Superior temporal gyrus (tissue), 1 donor: ENCODE measurements around the gene SFT2D2.

ENCODE experiments used
- DNase-seq: peaks from one replicate; pipeline ENCODE4 v3.0.0-alpha.2; 2016; ENCODE audit errors: extremely low spot score

The SFT2D2 gene

DNA sequence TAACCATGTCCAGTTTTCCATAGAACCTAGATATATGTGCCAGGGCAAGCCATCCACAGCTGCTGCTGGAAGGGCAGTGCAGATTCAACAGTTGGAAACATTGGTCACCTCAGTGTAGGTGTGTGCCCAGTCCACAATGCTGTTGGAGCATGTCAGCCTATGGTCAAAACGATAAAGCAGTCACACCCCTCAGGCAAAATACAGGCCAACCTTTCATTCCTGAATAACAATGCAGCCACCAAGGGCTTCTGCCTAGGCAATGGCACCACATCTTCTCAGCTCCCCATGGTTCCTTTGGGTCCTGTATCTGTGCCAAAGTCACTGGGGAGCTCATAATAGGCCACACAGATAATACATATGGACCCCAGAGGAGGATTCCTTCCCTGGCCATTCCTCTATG, 39.8 kb downstream of the SFT2D2 start:
- no peak for DNase-seq

DNA sequence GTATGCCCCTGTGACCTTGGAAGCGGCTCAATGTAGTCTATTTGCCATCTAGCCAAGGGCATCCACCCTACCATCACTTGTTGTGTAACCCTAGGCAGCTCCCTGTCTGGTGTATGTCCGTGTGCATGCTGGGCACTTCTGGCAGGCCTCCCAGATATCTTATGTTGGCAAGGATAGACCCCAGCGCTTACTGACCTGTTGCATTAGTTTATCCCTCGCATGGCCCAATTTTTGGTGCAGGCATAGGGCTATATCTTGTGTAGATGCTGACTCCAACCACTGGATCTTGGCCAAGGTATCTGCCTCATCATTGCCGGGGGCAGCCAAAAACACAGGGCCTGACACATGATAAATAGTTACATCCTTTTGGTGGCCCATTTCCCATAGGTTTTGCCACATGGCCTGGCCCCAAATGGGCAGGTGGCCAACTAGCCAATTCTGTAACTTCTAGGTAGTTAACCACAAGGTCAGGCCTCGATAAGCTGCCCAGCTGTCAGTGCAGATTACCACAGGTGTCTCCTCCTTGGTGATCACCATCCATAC, 40.9 kb downstream of the SFT2D2 start:
- no peak for DNase-seq

DNA sequence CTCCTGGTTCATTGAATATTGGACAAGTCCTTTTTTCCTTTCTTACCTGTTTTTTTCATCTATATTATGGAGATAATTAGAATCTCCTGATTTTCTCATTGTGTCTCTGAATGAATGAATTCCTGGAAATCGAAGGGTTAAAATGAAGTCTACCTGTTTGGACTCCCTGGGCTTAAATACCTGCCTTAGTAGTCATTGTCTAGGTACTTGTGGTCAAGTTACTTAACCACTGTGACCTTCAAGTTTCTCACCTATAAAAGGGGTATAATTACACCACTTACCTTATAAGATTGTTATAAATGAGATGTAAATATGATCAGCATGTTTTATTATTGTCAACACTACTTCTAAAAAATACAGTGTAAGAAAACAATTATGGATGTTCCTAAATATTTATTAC, 45.8 kb downstream of the SFT2D2 start:
- no peak for DNase-seq

DNA sequence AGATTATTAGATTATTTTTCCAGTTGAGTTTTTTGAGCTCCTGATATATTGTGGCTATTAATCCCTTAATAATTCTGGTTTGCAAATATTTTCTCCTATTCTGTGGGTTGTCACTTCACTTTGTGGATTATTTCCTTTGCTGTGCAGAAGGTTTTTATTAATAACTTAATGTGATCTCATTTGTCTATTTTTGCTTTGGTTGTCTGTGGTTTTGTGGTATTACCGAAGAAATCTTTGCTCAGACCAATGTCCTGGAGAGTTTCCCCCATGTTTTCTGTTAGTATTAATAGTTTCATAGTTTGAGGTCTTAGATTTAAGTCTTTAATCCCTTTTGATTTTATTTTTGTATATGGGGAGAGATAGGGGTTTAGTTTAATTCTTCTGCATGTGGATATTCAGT, 47.8 kb downstream of the SFT2D2 start:
- DNase-seq = no peak

DNA sequence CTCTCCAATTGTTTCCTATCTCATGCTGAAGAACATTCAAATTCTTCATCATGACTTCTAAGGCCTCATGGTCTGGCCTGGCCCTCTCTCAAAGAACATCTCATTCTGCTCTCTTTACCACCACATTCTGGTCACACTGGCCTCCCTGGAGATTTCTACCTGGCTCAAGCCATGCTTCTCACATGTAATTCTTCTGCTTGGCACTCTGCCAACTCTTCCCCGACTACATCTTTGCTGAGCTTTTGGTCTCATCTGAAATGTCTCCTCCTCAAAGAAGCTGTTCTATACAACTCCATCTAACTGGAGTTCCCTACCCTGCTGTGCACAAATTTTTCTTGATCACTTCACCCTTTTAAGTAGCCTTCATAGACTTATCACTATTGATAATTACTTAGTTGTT, 53.4 kb downstream of the SFT2D2 start:
- DNase-seq = no peak

DNA sequence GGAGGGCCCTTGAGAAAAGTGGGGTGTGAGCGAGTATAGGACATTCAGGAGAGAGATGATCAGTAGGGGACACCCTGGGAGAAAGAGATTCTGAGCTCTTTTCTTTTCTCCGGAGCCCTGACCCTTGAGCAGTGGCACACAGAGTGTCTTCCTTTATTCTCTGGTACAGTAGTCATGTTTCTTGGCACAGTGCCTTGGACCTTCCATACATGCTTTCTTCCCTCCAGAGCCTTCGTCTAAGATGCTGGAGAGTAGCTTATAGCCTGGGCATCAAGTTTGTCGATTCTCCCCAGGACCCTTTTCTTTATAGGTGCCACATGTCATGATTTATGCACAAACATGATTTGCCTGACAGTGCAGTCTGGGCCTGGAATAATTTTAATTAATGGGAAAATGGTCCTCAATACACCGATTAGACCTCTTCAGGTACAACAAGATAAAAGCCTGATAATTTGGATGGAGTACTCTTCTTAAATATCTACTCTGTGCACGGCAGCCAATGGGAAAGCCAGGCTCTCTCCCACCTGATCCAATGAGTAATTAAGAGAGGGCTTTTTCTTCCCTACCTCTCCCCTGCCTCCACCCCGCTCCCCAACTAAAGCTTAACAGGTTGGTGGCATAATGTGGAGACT, 54.6 kb downstream of the SFT2D2 start, which contains the start of gene TBX19:
Gene TBX19 (plus strand): TSS at position 582 of the 632 bp plus-strand sequence. CDS start 214 bp downstream, outside the sequence.
- no peak for DNase-seq

DNA sequence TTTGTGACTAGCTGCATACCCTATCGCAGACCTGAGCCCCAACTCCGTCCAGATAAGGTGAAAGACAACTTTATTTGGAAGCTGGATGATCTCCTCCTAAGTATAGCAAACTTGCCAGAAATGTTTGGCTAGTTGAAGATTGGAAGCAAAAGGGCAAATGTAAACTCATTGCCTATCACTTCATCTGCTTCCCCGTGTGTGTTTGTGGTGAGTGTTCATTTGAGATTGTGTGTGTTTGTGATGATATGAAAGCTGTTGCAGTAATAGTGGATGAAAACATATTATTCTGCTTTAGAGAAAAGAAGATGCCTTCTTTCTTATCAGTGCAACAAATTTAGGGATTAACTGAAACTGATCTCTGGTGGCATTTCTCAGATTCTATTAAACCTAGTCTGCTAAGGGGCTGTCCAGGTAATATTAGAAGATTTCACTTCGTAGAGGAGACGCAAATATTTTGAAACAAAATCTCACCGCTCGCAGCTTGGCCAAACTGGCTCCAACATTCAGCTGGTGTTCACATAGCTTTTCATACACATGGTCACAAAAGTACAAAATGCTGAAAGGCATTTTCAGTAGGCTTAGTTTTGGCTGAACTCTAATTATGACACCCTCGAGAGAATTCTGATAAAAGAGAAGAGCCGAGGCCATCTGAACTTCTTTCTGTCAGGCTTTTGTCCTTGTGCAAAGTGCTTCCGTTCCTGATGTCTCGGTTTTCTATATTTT, 56.0 kb downstream of the SFT2D2 start:
- no peak for DNase-seq

DNA sequence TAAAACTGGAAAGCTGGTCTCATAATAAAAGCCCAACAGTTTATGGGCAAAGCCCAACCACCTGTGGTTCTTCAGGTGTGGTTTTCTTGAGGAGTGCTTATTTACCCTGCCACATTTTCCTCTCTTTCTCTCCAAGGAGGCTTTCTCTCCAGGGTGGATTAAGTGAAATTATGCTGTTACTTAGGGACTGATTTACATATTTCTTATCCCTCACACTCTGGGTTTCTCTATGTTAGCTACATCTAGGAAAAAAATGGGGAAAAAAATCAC, 59.7 kb downstream of the SFT2D2 start:
- DNase-seq = no peak

DNA sequence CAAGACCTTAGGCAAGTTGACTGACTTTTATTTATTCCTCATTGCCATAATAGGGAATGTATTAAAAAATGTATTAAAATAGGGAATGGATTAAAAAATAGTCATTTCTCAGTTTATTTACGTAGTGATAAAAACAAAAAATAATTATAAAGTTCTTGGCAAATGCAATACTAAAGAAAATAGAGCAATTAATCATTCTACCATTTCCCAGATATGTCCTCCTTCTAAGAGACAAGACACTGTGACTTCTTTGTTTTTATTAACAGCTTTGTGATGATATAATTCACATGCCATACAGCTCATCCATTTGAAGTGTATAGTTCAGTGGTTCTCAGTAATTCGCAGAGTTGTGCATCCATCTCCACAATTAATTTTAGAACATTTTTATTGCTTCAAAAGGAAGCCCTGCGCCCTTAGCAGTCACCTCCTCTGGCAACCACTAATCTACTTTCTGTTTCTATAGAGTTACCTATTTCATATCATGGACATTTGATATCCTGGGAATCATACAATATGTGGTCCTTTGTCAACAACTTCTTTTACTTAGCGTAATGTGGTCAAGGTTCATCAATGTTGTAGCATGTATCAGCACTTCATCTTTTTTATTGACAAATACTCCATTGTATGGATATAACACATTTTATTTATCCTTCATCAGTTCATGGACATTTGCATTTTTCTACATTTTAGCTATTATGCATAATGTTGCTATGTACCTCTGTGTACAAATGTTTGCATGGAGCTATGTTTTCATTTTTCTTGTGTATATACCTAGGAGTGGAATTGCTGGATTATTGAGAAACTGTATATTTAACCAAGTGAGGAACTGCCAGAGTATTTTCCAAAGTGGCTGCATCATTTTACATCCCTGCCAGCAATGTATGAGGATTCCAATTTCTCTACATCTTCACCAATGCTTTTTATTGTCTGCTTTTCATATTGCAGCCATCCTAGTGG, 60.4 kb downstream of the SFT2D2 start:
- no peak for DNase-seq

DNA sequence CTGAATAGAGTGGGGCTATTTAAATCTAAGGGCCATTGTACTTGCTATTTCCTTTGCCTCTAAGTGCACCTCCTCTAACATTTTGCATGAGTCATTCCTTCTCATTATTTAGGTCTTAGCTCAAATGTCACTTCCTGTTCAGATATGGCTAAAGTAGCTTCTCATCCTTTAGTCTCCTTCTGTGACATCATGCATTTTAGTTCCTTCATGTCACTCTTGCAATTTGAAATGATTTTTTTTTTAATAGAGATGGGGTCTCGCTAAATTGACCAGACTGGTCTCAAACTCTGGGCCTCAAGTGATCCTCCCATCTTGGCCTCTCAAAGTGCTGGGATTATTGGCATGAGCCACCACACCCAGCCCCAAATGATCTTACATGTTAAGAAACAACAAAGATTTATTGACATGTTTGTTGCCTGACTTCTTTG, 61.4 kb downstream of the SFT2D2 start:
- DNase-seq = no peak

DNA sequence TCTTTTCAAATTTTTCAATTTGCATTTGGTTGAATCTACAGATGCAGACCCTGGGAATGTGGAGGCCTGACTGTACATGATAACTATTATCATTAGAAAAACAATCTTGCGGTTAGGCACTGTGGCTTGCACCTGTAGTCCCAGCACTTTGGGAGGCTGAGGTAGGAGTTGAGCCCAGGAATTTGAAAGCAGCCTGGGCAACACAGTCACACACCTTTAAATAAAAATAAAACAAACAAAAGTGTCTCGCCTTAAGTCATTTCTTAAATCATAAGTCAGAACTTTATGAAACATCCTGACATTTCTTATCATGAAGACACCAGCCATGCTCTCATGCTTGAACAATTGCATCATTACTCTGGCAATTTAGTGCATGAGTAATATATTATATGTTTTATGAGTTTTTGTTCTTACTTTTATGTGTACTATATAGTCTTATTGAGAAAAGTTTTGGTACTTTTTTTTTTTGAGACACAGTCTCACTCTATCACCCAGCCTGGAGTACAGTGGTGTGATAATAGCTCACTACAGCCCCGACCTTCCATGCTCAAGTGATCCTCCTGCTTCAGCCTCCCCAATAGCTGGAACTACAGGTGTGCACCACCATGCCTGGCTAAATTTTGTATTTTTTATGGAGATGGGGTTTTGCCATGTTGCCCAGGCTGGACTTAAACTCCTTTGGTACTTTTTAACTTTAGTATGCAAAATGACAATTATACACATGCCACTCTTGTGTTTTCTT, 62.7 kb downstream of the SFT2D2 start:
- DNase-seq = no peak

DNA sequence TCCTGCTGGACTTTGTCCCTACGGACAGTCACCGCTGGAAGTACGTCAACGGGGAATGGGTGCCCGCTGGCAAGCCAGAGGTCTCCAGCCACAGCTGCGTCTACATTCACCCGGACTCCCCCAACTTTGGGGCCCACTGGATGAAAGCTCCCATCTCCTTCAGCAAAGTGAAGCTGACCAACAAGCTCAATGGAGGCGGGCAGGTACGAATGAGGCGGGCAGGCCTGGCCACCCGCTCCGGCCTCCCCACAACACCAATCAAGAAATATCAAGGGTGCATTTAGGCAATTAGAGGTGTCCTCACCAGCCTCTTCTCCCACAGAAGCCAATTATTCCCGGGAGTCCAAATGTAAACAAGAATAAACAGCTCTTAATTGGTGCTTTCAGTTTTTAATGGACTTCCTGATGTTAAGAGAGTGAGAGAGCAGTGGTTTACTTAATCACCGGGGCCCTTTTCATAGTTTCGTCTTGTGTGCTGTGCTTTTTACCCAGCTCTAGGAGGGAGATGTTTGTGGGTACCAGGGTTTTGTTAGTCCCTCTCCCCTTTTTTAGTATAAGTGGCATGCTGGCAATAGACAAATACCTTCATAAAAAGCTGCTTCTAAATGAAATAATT, 65.5 kb downstream of the SFT2D2 start:
- DNase-seq = no peak

DNA sequence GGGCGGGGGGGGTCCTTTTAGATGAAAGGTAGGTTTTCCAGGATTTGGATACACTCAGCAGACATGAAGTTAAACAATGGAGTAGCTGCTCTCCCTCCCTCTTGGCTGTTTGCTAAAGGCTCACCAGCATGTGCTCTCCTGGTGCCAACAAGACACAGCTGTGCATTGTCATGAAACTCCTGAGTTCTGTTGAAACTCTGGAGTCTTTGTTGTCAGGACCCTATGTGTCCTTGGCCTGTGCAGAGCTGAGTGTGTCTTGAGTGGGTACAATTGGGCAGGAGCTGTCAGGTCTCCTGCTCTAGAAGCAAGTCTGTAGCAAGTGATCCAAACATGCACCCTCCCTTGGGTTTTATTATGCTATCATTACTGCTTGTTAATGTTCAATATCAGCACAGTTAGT, 67.6 kb downstream of the SFT2D2 start:
- DNase-seq = no peak

DNA sequence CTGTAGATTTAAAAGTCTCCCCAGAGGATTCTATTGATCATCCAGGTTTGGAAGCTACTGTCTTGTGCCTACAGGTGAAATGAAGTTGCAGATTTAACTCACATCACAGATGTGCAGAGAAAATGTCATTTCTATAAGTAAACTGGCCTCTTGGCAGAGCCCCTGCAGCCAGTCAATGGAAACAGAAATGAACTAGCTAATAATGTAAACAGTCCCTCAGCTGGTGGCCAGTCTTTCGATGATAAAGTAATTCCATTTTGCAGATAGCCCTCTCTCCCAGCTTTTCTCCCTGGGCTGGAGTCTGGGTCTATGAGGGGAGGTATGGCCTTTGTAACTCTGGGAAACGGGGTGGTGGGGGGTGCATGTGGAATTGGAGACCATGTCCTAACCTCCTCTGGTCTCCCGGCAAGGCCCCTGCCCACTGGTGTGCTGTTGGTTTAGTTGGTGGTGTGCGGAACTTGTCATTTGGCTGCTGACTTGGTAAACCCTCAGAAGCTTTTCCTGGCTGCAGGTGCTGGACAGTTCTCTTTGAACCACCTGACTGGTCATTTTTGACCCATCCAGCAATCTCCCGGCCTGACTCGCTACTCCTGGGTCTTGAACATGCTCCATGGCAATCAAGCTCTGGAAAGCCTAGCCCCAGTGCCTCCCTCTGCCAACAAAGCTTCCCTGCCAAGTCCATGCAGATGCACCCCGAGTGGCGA, 69.8 kb downstream of the SFT2D2 start:
- DNase-seq = no peak

DNA sequence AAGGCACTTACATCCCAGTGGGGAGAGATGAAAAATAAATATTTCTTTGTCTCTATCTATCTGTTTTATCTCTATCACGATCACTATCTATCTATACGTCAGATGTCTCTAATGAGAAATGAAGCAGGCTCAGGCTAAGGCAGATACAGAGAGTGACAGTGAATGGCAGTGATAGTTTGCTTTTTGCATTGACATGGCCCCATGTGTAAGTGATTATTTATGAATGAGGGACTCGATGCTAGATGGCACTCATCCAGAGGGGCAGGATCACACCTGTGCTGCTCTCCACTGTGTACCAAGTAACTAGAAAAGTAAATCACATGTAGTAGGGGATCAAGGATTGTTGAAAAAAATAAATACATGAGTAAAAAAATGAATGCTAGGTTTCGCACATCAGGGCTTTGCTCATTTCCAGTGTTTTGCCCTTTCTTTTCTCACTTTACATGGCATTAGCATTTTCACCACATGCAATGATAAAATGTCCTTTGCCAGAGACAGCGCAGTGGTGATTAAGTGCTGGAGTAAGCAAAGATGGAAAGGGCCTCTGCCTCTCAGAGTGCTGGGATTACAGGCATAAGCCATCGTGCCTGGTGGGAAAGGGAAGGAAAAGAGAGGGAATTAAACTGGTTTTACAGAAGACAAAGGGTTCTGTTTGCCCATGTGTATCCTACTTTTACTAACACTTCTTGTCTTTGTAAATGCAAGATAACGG, 71.4 kb downstream of the SFT2D2 start:
- no peak for DNase-seq

DNA sequence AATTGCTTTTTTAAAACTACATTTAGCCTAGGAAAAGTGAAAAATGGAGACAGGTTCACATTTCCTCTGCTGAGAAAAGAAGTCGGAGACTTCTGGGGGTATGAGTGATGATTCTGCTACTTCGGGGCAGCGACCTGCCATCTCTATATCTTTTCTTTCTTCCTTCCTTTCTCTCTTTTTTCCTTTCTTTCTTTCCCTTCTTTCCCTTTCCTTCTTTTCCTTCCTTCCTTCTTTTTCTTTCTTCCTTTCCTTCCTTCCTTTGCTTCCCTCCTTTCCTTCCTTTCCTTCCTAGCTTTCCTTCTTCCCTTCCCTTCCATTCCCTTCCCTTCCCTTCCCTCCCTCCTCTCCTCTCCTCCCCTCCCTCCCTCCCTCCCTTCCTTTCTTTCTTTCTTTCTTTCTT, 72.6 kb downstream of the SFT2D2 start:
- DNase-seq = no peak

DNA sequence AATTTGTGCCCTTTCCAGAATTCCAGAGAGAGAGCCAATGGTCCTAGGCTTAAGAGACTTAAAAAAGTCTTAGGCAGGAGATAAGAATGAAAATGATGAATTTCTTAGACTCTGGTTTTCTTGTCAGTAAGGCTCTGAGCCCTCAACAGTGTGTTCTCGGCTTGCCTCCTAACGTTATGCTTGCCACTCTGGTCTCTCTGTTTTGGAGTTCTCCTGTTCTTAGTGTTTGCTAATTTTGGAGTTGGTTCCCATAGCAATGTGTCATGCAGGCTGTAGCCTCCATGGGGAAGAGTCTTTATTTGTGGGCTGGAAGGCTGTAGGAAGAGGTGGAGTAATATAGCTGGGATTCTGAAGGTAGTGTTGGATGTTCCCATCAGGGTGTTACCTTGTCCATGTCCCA, 74.8 kb downstream of the SFT2D2 start:
- DNase-seq = peak; percentile 52

DNA sequence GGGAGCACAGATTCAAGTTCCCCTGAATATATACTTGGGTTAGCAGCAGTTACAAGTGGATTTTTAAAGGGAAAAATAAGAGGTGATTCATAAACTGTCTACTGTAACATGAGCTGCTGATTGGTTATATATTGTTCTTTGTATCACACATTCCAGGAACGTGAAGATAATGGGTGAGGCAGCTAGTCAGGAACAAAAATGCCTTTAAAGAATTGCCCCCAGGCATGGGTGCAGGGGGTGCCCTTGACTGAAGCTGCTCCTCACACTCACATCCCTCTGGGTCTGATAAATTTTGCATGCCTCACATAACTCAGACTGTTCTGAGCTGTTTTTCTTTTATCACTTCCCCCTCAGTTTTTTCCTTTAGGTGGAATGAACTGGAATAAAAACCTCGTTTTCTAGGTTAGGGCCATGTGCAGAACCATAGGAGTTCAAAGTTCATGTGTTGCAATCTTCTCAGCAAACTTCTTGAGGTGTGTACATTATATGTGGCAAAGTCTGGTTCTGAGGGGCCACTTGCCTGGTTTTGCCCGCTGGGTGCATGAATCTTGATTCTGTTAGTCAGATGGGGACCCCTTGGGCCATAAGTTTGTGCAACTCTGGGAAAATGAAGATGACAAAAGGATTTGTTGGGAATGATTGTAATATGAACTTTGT, 76.0 kb downstream of the SFT2D2 start:
- DNase-seq = no peak
